HG03060 (cell line): ENCODE data around the gene NR2E1.

Experiments used
- ATAC-seq: cut with Tn5 transposase; IDR thresholded peaks from one replicate; pipeline ENCODE4 v1.9.1; 2021; ENCODE audit warnings: low read depth, moderate number of reproducible peaks; ENCODE audit not compliant: unreplicated experiment

The NR2E1 gene

DNA sequence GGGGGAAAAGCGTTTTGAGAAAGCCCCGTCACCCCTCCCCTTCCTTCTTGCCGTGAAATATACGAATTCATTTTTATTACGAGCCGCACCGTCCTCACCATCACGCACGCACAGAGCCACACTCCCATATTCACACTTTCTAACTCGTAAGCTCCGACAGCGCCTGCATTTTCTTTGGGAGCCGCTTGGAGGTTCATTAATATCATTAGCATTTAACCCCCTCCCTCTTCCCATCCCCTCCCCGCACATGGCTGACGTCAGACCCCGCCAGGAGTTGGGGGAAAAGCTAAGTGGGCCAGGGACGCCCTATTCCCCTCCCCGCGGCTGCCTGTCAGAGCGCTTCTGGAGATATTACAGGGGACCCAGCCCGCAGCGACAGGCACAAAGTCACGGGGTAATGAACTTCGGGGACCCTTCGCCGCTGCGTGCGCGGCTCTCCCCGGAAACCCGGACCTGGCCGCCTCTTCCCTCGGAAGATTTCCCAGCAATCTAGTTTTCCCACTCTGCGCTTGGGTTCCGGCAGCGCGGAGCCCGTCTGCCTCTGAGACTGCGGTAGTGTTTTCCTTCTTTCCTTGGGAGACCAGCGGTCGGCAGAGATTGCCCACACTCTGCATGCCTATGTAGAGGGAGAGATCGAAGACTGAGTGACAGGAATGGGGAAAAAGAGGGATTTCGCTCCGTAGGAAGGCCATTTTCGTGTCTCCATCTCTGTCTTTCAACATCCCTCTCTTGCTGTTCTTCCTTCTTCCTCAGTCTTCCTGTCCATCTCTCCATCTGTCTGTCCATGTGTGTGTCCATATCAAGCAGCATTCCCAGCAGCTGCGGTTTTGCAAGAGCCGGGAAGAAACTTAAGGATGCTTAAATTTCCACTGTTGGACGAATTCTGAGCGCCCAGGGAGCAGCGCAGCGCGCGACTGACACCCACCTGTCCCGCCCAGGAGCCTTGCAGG is at the start of gene NR2E1:
TSS of gene NR2E1 (plus strand) at position 309 of the 950 bp plus-strand sequence. CDS start 744 bp downstream, outside the sequence.
- ATAC-seq: no peak

GRCh38 chr6:108116546-108117426 is 49.0 kb upstream of the NR2E1 start:
- no peak for ATAC-seq

- ATAC-seq: no peak
Measured at GRCh38 chr6:108117427-108118358, 48.1 kb upstream of the NR2E1 start.

- ATAC-seq: no peak
Measured at GRCh38 chr6:108118359-108118724, 47.5 kb upstream of the NR2E1 start.

GRCh38 chr6:108118810-108119768 is 46.7 kb upstream of the NR2E1 start:
- no peak for ATAC-seq

DNA sequence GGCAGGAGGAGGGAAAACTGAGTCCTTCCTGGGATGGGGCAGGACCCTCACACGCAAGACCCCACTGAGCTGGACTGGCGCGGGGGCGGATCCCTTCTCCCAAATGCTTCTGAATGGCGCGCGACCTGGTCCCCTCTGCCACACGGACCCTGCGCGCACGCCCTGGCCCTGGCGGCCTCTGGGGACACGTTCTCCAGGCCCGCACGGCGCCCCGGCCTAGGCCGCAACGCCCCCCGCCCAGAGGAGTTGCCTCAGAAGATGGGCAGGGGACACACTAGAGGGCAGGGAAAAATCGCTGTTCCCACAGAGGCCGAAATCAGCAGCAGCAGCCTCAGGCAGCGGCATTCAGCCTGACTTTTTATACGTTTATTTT is 46.1 kb upstream of the NR2E1 start:
- ATAC-seq: no peak

GRCh38 chr6:108120311-108120710 is 45.5 kb upstream of the NR2E1 start:
- ATAC-seq: no peak

DNA sequence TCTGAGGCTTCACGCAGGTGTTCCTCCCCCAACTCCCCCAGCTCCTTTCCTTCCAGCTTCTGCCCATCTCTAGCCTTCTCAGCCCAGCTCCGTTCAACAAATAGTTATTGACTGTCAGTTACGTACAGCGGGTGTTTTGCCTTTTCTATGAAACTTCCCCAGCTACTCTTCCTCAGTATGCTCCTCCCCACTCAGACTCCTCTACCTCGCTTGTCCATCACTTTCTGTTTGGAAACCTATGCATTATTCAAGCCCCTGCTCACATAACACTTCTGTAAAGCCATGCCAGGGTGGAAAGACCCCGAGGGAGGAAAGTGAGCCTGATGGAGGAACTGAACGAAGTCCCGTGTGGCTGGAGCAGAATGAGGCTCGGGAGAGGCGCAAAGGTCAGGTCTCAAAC is 44.2 kb upstream of the NR2E1 start:
- ATAC-seq: no peak

DNA sequence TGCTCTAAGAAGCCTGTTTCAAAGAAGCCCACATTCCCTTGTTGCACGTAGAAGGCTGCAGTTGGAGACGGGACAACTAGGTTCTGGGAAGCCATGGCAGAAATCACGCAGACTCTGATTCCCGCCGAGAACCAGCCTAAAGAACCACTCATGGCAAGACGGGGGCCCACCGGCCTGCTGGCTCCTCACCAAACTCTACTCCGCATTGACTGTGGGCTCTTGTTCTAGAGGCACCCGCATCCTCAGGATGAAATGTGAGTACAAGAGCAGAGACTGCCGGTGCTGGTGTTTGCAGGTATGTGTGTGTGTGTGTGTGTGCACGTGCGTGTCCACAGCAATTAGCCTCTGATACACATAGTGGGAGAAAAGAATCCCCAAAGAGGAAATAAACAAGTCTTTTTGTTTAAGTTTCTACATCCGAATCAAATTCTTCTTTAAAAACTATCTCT is 42.3 kb upstream of the NR2E1 start:
- no peak for ATAC-seq

DNA sequence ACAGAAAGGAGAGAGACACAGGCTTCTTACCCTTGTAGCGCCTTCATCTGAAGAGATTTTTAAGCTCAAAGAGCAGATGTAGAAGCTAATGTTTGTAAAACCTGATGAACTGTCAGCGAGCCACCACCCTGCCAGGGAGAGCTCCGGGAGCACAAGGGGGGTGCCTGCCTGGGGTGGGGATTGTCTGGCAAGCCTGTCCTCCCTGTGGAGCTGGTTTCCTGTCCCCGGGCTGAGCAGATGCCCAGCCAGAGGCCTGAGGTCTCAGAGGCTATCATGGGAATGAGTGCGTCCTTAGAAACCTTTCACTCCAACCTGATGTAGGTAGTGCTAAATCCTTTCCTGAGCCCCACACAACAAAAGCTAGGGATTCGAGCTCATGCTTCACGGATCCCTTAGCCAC is 41.9 kb upstream of the NR2E1 start:
- ATAC-seq: no peak

DNA sequence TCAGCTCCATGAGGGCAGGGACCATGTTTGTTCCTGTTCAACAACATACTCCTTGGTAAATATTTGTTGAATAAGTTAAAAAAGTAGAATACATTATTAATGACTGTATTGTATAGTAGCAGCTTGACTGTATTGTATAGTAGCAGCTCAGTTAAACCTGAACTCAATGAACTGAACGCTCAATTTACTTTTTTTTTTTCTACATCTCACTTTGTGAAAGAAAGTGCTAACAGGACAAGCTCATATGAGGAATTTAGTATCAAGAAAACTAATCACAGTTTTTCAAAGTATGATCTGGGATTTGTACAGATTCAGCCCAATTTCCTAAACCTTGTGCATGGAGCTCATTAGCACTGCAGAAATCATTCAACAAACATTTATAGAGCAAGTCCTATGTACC is 38.8 kb upstream of the NR2E1 start:
- no peak for ATAC-seq

DNA sequence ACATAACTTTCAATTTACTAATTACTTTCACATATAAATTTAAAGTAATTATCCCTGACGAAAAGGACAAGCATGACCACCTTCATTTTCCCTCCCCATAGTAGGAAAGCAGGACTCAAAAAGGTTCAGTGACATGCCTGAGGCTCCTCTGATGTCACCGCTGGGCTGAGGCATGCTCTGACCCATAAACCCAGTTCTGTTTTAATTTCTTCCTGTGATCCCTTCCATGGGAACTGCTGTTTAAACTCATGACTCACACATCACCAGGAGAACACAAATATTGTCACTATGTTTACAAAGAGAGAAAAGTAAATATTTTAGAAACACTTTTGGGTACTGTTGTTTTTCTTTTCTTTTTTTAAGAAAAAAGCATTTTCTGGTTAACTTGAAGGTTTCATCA is 38.0 kb upstream of the NR2E1 start:
- no peak for ATAC-seq

GRCh38 chr6:108130262-108130661 is 35.6 kb upstream of the NR2E1 start:
- ATAC-seq: no peak

DNA sequence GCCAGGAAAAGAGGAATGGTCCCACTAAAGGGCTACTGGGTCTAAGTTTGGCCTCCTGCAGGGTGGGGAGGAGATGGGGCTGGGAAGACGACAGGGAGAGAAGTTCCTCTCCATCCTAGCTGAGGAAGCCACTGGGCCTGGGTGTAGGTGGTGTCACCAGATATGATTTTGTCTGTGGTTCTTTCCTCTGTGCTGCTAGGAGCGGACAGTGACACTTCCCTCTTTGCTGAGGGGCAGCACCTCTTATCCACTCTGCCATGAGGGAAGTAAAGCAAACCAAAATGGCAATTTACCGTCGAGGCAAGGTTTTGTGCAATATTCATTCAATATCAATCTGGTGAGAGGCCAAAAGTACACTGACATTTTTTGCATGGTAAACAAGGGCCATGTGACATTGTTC is 33.0 kb upstream of the NR2E1 start:
- no peak for ATAC-seq

GRCh38 chr6:108133594-108134179 is 32.1 kb upstream of the NR2E1 start:
- no peak for ATAC-seq

DNA sequence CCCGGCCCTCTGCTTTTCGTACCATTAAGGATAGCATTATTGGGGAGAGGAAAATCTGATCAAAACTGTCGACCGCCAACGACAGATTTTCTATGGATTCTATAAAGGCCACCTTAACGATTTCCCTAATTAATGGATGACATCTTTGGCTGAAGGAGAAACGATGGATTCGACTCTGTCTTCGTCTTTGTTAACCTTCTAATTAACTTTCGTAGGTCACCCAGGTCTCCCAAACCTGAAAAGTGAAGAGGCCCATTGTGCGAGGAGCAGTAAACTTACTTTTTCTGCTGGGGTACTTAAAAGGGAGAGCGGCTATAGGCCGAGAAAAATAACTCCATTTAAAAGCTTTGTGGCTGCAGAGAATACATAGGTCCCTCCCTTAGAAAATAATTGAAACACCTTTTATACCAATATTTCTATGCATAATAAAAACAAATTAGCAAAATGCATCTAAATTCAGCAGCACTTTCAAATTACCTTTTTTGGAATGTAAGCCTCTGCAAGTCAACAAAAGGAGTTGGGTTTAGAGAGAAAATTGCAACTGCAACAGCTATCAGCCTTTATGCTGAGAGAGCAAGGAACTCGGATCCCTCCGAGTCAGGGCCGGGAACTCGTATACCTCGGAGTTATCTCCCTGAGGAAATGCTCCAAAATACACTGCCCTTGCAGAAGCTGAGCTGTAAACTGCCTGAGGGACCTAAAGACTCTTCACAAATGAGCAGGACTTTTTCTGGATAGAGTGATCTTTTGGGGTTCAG is 31.4 kb upstream of the NR2E1 start:
- no peak for ATAC-seq

GRCh38 chr6:108142240-108142639 is 23.6 kb upstream of the NR2E1 start:
- no peak for ATAC-seq

DNA sequence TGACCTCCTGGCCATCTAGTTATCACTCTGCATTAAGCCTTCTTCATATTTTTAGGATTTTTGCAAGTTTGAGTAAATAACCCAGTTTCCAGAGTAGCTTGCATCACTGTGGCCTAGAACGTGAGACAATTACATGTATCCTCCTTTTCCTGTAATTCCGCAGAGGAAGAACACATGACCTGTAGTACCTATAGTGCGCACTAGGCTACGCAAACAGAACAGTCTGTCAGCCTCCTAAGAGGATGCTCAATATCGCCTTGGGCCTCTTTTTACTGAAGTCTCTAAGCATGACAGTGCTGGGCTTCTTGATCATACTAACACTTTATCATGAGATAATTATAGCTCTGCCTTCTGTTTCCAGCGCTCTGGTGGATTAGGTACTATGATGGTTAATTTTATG is 20.2 kb upstream of the NR2E1 start:
- no peak for ATAC-seq
